ENCODE results near the gene UNC5B.
"Not testable (repeated sequence)": the region's sequence is repeated elsewhere in the genome, so short reads cannot be mapped to it uniquely, and the experiment has no call there.

UNC5B gene

DNA sequence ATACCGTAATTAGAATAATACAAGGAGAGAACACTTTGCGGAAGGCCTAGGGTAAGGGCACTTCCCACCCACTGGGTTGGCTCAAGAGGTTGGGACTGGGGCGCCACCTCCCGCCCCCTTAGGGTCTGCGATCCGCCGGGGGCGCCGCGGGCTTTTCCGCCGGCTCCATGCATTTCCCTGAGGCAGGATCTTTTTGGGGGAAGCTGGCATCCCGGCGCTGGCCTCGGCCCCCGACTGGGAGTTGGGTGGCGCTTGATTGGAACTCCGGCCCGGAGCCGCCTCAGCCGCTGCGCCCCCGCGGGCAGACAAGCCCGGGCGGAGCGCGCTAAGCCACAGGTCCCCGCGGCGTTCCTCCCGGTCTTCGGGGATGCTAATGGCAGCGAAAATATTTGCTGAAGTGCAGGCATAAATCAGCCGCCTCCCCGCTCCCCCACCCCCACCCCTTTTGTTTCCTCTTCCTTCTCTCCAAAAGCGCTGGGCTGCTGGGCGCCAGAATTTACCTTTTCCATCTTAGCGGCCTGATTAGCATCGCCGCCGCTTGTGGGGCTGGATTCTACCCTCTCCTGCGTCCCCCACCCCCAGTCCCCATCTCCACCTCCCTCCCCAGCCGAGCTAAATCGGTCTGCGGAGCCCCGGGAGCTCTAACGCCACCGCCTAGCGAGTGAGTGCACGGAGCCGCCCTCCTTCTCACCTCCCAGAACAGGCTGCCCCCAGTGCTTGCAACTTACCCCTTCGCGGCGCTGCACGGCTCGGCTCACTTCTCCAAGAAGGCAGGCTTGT, 5.1 kb downstream of the UNC5B start:
- TF ChIP-seq, protein P1, sequence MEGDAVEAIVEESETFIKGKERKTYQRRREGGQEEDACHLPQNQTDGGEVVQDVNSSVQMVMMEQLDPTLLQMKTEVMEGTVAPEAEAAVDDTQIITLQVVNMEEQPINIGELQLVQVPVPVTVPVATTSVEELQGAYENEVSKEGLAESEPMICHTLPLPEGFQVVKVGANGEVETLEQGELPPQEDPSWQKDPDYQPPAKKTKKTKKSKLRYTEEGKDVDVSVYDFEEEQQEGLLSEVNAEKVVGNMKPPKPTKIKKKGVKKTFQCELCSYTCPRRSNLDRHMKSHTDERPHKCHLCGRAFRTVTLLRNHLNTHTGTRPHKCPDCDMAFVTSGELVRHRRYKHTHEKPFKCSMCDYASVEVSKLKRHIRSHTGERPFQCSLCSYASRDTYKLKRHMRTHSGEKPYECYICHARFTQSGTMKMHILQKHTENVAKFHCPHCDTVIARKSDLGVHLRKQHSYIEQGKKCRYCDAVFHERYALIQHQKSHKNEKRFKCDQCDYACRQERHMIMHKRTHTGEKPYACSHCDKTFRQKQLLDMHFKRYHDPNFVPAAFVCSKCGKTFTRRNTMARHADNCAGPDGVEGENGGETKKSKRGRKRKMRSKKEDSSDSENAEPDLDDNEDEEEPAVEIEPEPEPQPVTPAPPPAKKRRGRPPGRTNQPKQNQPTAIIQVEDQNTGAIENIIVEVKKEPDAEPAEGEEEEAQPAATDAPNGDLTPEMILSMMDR (IDR thresholded peaks at IDR 0.05; ENCODE audit: insufficient read depth, low read length, poor library complexity, severe bottlenecking), result no peak
- peak overlapping the region; percentile 43 for H3K4me3 ChIP-seq (replicated peaks; ENCODE audit: low read depth, low read length)
- H3K27me3 ChIP-seq (replicated peaks; ENCODE audit: control insufficient read depth, insufficient read depth, low read length), result peaks cover 4% of the 10 kb centered on the region; the same call in 1 of the 2 replicates
- no peaks in the 10 kb centered on the region for H3K36me3 ChIP-seq (ENCODE audit: control insufficient read depth, insufficient read depth, low read length)
- DNase-seq (ENCODE audit: extremely low read depth, insufficient read length), result no peak

DNA sequence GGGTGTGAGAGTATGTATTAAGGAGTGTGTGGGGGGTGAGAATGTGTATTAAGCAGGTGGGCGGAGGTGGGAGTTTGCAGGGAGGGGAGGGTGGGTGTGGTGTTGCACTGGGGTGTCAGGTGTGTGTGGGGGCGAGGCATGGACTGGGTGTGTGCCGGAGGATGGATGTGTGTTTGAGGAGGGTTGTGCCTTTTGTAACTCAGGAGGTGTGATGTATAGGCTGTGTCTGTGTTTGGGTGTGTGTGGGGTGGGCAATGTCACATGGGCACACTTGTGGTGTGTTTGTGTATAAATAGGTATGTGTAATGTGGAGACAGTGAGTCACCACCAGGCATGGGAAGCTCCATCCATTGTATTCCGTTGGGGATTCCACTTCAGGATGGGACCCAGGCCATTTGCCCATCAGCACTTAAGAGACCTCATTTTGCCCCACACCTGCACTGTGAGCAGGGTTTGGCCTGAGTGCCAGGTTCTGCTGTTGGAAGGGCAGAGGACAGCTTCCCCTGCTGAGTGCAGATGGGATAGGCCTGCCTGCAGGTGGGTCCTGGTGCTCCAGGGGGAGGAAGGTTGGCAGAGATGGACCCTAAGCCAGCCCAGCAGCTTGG, 5.8 kb downstream of the UNC5B start:
- Histone ChIP-seq H3K36me3 (ENCODE audit: control insufficient read depth, insufficient read depth, low read length) (no peaks in the 10 kb centered on the region), H3K4me3 (replicated peaks; ENCODE audit: low read depth, low read length) (no peak overlapping the region; the same call in 1 of the 2 replicates), H3K27me3 (replicated peaks; ENCODE audit: control insufficient read depth, insufficient read depth, low read length) (peaks cover 4% of the 10 kb centered on the region; the same call in 1 of the 2 replicates)
- no peak for DNase-seq (ENCODE audit: extremely low read depth, insufficient read length)
- TF ChIP-seq, protein P1 (IDR thresholded peaks at IDR 0.05; ENCODE audit: insufficient read depth, low read length, poor library complexity, severe bottlenecking), result no peak

DNA sequence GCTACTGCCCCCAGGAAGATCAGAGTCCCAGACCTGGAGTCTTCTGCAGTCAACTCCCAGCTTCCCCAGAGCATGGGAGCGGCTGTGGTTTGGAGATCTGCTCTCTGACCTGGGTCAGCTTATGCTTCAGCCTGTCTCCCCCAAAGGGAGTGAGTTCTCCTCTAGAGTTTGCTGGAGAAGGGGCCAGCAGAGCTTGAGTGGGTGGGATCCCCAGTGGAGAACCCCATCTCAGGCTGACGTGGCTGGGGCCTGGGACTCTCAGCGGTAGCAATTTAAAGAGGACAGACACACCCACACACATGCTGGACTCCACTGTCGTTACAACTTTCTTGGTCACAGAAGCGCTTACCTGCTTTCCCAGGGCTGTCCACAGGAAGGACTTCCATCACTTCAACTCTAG, 6.3 kb downstream of the UNC5B start:
- Histone ChIP-seq H3K4me3 (replicated peaks; ENCODE audit: low read depth, low read length) (no peak overlapping the region), H3K36me3 (ENCODE audit: control insufficient read depth, insufficient read depth, low read length) (no peaks in the 10 kb centered on the region), H3K27me3 (replicated peaks; ENCODE audit: control insufficient read depth, insufficient read depth, low read length) (peaks cover 4% of the 10 kb centered on the region)
- TF ChIP-seq, protein P1 (IDR thresholded peaks at IDR 0.05; ENCODE audit: insufficient read depth, low read length, poor library complexity, severe bottlenecking), result no peak
- no peak for DNase-seq (ENCODE audit: extremely low read depth, insufficient read length)

DNA sequence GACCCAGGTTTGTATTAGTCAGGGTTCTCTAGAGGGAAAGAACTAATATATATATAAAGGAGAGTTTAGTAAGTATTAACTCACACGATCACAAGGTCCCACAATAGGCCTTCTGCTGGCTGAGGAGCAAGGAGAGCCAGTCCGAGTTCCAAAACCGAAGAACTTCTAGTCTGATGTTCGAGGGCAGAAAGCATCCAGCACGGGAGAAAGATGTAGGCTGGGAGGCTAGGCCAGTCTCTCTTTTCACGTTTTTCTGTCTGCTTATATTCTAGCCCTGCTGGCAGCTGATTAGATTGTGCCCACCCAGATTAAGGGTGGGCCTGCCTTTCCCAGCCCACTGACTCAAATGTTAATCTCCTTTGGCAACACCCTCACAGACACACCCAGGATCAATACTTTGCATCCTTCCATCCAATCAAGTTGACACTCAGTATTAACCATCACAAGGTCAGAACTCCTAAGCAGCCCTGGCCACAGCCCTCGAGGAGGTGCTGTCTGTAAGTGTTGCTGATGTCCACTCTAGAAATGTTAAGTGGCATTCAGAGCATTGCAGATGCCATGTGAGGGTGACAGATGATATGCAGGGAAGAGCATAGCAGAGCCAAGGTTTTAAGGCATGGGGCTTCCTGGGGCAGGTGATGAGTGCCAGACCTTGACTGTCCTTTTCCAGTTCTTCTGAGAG, 7.0 kb downstream of the UNC5B start:
- not testable (repeated sequence) for H3K27me3 ChIP-seq (replicated peaks; ENCODE audit: control insufficient read depth, insufficient read depth, low read length); H3K36me3 ChIP-seq (ENCODE audit: control insufficient read depth, insufficient read depth, low read length); DNase-seq (ENCODE audit: extremely low read depth, insufficient read length); H3K4me3 ChIP-seq (replicated peaks; ENCODE audit: low read depth, low read length)

DNA sequence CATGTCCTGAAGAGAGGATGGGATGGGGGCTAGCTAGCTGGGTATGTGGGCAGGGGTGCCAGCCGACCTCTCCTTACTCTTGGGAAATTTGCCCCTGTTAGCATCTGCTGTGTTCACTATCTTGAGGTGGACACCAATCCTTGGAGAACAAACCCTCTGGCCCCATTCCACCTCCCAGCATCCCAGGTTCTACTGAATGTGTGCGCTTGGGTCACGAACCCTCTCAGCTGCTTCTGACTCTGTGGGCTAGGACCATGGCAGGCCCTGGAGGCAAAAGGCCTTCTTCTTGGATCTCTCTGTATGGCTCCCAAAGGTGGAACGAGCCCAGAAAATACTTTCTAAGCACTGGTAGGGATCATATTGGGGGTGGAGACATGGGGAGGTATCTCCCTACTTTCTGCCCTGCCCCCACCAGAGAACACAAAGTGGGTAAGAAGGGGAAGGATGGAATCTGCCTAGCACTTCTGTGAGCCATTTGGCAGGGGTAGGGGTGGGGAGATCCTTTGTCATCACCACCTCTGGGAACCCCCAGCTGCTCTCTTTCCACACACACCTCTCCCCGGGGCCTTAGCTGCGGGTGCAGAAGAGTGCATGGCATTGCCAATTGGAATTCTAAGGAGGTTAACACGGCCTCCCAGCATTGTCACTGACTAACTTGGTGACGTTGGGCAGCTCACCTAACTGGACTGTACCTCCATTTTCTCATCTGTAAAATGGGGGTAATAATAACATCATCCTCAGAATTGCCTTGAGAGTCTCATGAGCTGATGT, 7.7 kb downstream of the UNC5B start:
- TF ChIP-seq, protein P1 (IDR thresholded peaks at IDR 0.05; ENCODE audit: insufficient read depth, low read length, poor library complexity, severe bottlenecking), result no peak

More for the DNA sequence above, 7.7 kb downstream of the UNC5B start:
- Histone ChIP-seq H3K36me3 (ENCODE audit: control insufficient read depth, insufficient read depth, low read length) (no peaks in the 10 kb centered on the region), H3K4me3 (replicated peaks; ENCODE audit: low read depth, low read length) (no peak overlapping the region), H3K27me3 (replicated peaks; ENCODE audit: control insufficient read depth, insufficient read depth, low read length) (peaks cover 2% of the 10 kb centered on the region)
- no peak for DNase-seq (ENCODE audit: extremely low read depth, insufficient read length)

All from GM06990 (cell line).